A549 treated with Mapracorat at 1 μM for 4 hours (cell line): ENCODE measurements around the gene ATP1B2. TPM values are rescaled to one million over a fixed set of nuclear protein-coding genes. Genes with fewer than 3 reads are reported as not detected.

Experiments
- total RNA-seq: library from RNA; stranded (reverse); fragments of 200-300 nt; extraction: Qiagen RNA extraction; gene quantifications from 5 replicates; pipeline ENCODE4 v1.2.3, GENCODE V29; 2022

Gene ATP1B2
- total RNA-seq: 0.08 to 0.45 TPM (median 0.10 TPM) in 5 replicates

GRCh38 chr17:7650509-7651096 lies at the start of gene ATP1B2:
TSS of gene ATP1B2 (plus strand) at chr17:7650926. CDS start at chr17:7651519, 593 bp downstream.

GRCh38 chr17:7614425-7615264 lies 36.1 kb upstream of the ATP1B2 start, which contains the start of gene FXR2:
TSS of gene FXR2 (minus strand) at chr17:7614897. CDS start at chr17:7614532, 365 bp downstream.

GRCh38 chr17:7627250-7628121 lies 23.2 kb upstream of the ATP1B2 start, which contains the start of gene SAT2:
TSS of gene SAT2 (minus strand) at chr17:7627821. CDS start at chr17:7627635, 186 bp downstream.

GRCh38 chr17:7629939-7630571 lies 20.7 kb upstream of the ATP1B2 start, which contains the start of gene SHBG:
TSS of gene SHBG (plus strand) at chr17:7630135. CDS start at chr17:7630173, 38 bp downstream.

GRCh38 chr17:7687072-7687907 lies 36.6 kb downstream of the ATP1B2 start, which contains the start of gene TP53:
TSS of gene TP53 (minus strand) at chr17:7687490. CDS start at chr17:7676594, 10,896 bp downstream.

GRCh38 chr17:7687908-7688807 lies 37.4 kb downstream of the ATP1B2 start, which contains the start of gene WRAP53:
TSS of gene WRAP53 (plus strand) at chr17:7688477. CDS start at chr17:7688649, 172 bp downstream.

GRCh38 chr17:7704601-7705268 lies 54.0 kb downstream of the ATP1B2 start, which contains the start of gene EFNB3:
TSS of gene EFNB3 (plus strand) at chr17:7705202. CDS start at chr17:7705599, 397 bp downstream.

Other genes with a start within 250 kb of the ATP1B2 start
- gene TMEM256, start 246.8 kb upstream of the ATP1B2 start, total RNA-seq: 203 to 237 TPM (median 220 TPM) in 5 replicates
- gene NLGN2, start 243.1 kb upstream of the ATP1B2 start, total RNA-seq: 12.6 to 19.8 TPM (median 16.8 TPM) in 5 replicates
- gene SPEM1, start 230.6 kb upstream of the ATP1B2 start, total RNA-seq: not detected in 5 replicates
- not detected in 5 replicates for gene SPEM2, start 225.3 kb upstream of the ATP1B2 start, total RNA-seq
- not detected in 5 replicates for gene SPEM3, start 222.1 kb upstream of the ATP1B2 start, total RNA-seq
- gene TMEM102, start 215.5 kb upstream of the ATP1B2 start, total RNA-seq: 9.8 to 13.6 TPM (median 12.4 TPM) in 5 replicates
- gene FGF11, start 211.4 kb upstream of the ATP1B2 start, total RNA-seq: 0.82 to 1.3 TPM (median 0.82 TPM) in 5 replicates
- gene CHRNB1, start 205.9 kb upstream of the ATP1B2 start, total RNA-seq: 8.2 to 10.6 TPM (median 8.6 TPM) in 5 replicates
- 20.5 to 25.6 TPM (median 24.4 TPM) in 5 replicates for gene ZBTB4, start 171.3 kb upstream of the ATP1B2 start, total RNA-seq
- 0.07 TPM in 1 of 5 replicates, not detected in the others for gene SLC35G6, start 169.5 kb upstream of the ATP1B2 start, total RNA-seq
- 56.9 to 82.2 TPM (median 79.5 TPM) in 5 replicates for gene POLR2A, start 166.6 kb upstream of the ATP1B2 start, total RNA-seq
- 10.0 to 13.5 TPM (median 10.9 TPM) in 5 replicates for gene TNFSF12, start 101.9 kb upstream of the ATP1B2 start, total RNA-seq
- 0.70 to 1.2 TPM (median 1.0 TPM) in 5 replicates for gene TNFSF13, start 92.2 kb upstream of the ATP1B2 start, total RNA-seq
- gene SENP3, start 89.0 kb upstream of the ATP1B2 start, total RNA-seq: 92.9 to 104 TPM (median 96.8 TPM) in 5 replicates
- gene CD68, start 71.3 kb upstream of the ATP1B2 start, total RNA-seq: 26.4 to 36.3 TPM (median 34.8 TPM) in 5 replicates
- 114 to 148 TPM (median 118 TPM) in 5 replicates for gene MPDU1, start 67.1 kb upstream of the ATP1B2 start, total RNA-seq
- 0.16 to 0.52 TPM (median 0.34 TPM) in 5 replicates for gene SOX15, start 60.8 kb upstream of the ATP1B2 start, total RNA-seq
- 51.9 to 59.1 TPM (median 57.7 TPM) in 5 replicates for gene FXR2, start 36.0 kb upstream of the ATP1B2 start, total RNA-seq
- 64.6 to 86.2 TPM (median 81.5 TPM) in 5 replicates for gene SAT2, start 23.1 kb upstream of the ATP1B2 start, total RNA-seq
- 0.31 to 0.69 TPM (median 0.67 TPM) in 5 replicates for gene SHBG, start 20.8 kb upstream of the ATP1B2 start, total RNA-seq
- gene TP53, start 36.6 kb downstream of the ATP1B2 start, total RNA-seq: 41.5 to 46.5 TPM (median 42.4 TPM) in 5 replicates
- 32.1 to 42.0 TPM (median 40.9 TPM) in 5 replicates for gene WRAP53, start 37.6 kb downstream of the ATP1B2 start, total RNA-seq
- 1.1 to 1.3 TPM (median 1.2 TPM) in 5 replicates for gene EFNB3, start 54.3 kb downstream of the ATP1B2 start, total RNA-seq
- 0.01 to 0.02 TPM (median 0.01 TPM) in 4 of 5 replicates, not detected in the other for gene DNAH2, start 66.8 kb downstream of the ATP1B2 start, total RNA-seq
- 12.6 to 18.3 TPM (median 15.3 TPM) in 5 replicates for gene KDM6B, start 183.3 kb downstream of the ATP1B2 start, total RNA-seq
- gene TMEM88, start 204.1 kb downstream of the ATP1B2 start, total RNA-seq: 0.33 to 1.1 TPM (median 0.63 TPM) in 5 replicates
- gene NAA38, start 206.6 kb downstream of the ATP1B2 start, total RNA-seq: 189 to 232 TPM (median 231 TPM) in 5 replicates
- gene CYB5D1, start 207.1 kb downstream of the ATP1B2 start, total RNA-seq: 19.3 to 20.9 TPM (median 19.8 TPM) in 5 replicates
- gene CHD3, start 237.9 kb downstream of the ATP1B2 start, total RNA-seq: 58.9 to 64.5 TPM (median 61.3 TPM) in 5 replicates